K562 (cell line): ENCODE data around the gene EGFL7. TPM values are rescaled to one million over a fixed set of nuclear protein-coding genes. Genes with fewer than 3 reads are reported as not detected.

Experiments used
- CSDE1 ChIP-seq, 2 experiments: fragments of 450-650 bp; IDR thresholded peaks; 2 replicates each; pipeline ENCODE4 v1.6.1; 2016; ENCODE audit warnings: mild to moderate bottlenecking in 1 of 2
- DIDO1 ChIP-seq: fragments of 450-650 bp; IDR thresholded peaks from 2 replicates; pipeline ENCODE4 v1.6.1; 2016; ENCODE audit warnings: low read depth, missing biosample characterization, missing genetic modification characterization
- HSF4 ChIP-seq: fragments of 250-450 bp; sonication (Bioruptor Pico); IDR thresholded peaks from 2 replicates; pipeline ENCODE4 v2.1.2; 2022; ENCODE audit warnings: mild to moderate bottlenecking, moderate library complexity, borderline replicate concordance
- KAT2B ChIP-seq: IDR thresholded peaks from one replicate; pipeline ENCODE4 v1.6.1; 2012; ENCODE audit warnings: low read depth, mild to moderate bottlenecking, control low read depth, inconsistent platforms, low read length, moderate library complexity
- KLF6 ChIP-seq: fragments of 250-450 bp; sonication (Bioruptor Pico); IDR thresholded peaks from 2 replicates; pipeline ENCODE4 v1.4.0; 2020; ENCODE audit warnings: mild to moderate bottlenecking, moderate library complexity, borderline replicate concordance
- NFXL1 ChIP-seq: fragments of 450-650 bp; formaldehyde crosslinking; IDR thresholded peaks from 2 replicates; pipeline ENCODE4 v1.4.0; 2021; ENCODE audit warnings: mild to moderate bottlenecking
- PHB2 ChIP-seq: fragments of 450-650 bp; IDR thresholded peaks from 2 replicates; pipeline ENCODE4 v1.6.1; 2017; ENCODE audit warnings: low read depth
- POLR2AphosphoS2 ChIP-seq: IDR thresholded peaks from 2 replicates; pipeline ENCODE4 v1.6.1; 2012; ENCODE audit warnings: low read length, improper control_type of control experiment
- RHOXF2B ChIP-seq: fragments of 250-450 bp; sonication (Bioruptor Pico); conservative IDR thresholded peaks from 2 replicates; pipeline ENCODE4 v1.5.1; 2021
- SMAD2 ChIP-seq: fragments of 150-350 bp; IDR thresholded peaks from 2 replicates; pipeline ENCODE4 v1.6.1; 2014; ENCODE audit warnings: low read depth, mild to moderate bottlenecking, low read length
- ZNF696 ChIP-seq: fragments of 250-450 bp; sonication (Bioruptor Pico); conservative IDR thresholded peaks from 2 replicates; pipeline ENCODE4 v1.4.0; 2020; ENCODE audit warnings: mild to moderate bottlenecking, moderate library complexity
- polyA plus RNA-seq, 8 experiments: library from polyadenylated mRNA; depleted of rRNA in 4 of 8; stranded (reverse) in 5 of 8; unstranded in 3 of 8; fragments of >200 nt; fragmentation: Nextera tagmentation in 2 of 8; fragmentation: Illumina TruSeq in 1 of 8; extraction: Ambion mirVana in 2 of 8; extraction: Trizol in 1 of 8; gene quantifications; 2 replicates each; pipeline versions ENCODE4 v1.2.1 to v1.2.3, GENCODE V29; 2011 to 2014; ENCODE audit warnings: inconsistent platforms in 1 of 8, missing spikeins in 1 of 8
- total RNA-seq, 7 experiments: library from RNA; depleted of rRNA in 6 of 7; stranded (reverse); fragments of >200 nt in 6 of 7; fragmentation: Illumina TruSeq in 2 of 7; extraction: Trizol in 2 of 7; gene quantifications; 2 replicates each; pipeline versions ENCODE4 v1.2.1 to v1.2.3, GENCODE V29; 2011 to 2021; ENCODE audit warnings: low replicate concordance in 1 of 7
- TF ChIP-seq, protein P1 (sequence below): fragments of 450-650 bp; formaldehyde crosslinking; IDR thresholded peaks from 2 replicates; pipeline ENCODE4 v1.4.0; 2020; ENCODE audit warnings: mild to moderate bottlenecking
- TF ChIP-seq, protein P2 (sequence below): fragments of 450-650 bp; IDR thresholded peaks from 2 replicates; pipeline ENCODE4 v1.6.1; 2016; ENCODE audit warnings: low read depth
- TF ChIP-seq, protein P3 (sequence below): fragments of 450-650 bp; formaldehyde crosslinking; conservative IDR thresholded peaks from 2 replicates; pipeline ENCODE4 v1.4.0; 2022; ENCODE audit warnings: mild to moderate bottlenecking, missing genetic modification characterization
- TF ChIP-seq, protein P4 (sequence below): fragments of 250-450 bp; sonication (Bioruptor Pico); IDR thresholded peaks from 2 replicates; pipeline ENCODE4 v1.5.0; 2021; ENCODE audit warnings: mild to moderate bottlenecking, moderate library complexity

Gene EGFL7
- total and polyA plus RNA-seq, 9 of the 15 experiments (the other 6 are each of a cell fraction or from before 2014, with no cell fraction given) = 1.5 to 286 (median 55.5) TPM

DNA sequence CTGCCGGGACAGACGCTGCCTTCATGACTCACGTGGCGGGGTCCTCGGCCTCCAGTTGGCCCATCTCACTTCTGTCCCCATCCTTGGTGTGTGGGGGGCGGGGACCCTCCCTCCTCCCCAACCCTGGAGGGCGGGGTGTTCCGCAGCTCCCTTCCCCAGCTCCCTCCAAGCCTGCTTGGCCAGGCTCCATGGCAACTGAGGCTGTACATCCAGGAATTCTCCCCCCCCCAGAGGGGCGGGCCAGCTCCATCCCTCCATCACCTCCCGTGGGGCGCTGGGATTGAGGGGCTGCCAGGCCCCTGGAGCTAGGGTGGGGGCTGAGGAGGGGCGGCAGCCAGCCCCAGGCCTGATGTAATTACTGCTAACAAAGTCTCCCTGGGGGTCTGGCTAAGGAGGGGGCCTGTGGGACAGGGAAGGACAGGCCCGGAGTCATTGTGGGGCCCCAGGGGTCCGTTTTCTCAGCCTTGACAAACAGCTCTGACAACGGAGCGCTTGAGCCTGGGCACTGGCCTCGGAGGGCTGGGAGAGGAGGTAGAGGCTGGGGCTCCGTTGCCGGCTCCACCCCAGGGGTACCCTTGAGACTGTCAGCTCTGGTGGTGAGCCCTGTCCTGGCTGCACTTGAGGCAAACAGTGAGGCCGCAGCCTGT is 57.7 kb downstream of the EGFL7 start (continued):
- TF ChIP-seq, protein P1, sequence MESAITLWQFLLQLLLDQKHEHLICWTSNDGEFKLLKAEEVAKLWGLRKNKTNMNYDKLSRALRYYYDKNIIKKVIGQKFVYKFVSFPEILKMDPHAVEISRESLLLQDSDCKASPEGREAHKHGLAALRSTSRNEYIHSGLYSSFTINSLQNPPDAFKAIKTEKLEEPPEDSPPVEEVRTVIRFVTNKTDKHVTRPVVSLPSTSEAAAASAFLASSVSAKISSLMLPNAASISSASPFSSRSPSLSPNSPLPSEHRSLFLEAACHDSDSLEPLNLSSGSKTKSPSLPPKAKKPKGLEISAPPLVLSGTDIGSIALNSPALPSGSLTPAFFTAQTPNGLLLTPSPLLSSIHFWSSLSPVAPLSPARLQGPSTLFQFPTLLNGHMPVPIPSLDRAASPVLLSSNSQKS = no peak
- no peak for TF ChIP-seq HSF4 (CRISPR knock-in tag)
- no peak for TF ChIP-seq SMAD2
- TF ChIP-seq POLR2AphosphoS2 = peak; percentile 30; the same call in 1 of the 2 replicates
- TF ChIP-seq PHB2 = no peak
- TF ChIP-seq, protein P2, sequence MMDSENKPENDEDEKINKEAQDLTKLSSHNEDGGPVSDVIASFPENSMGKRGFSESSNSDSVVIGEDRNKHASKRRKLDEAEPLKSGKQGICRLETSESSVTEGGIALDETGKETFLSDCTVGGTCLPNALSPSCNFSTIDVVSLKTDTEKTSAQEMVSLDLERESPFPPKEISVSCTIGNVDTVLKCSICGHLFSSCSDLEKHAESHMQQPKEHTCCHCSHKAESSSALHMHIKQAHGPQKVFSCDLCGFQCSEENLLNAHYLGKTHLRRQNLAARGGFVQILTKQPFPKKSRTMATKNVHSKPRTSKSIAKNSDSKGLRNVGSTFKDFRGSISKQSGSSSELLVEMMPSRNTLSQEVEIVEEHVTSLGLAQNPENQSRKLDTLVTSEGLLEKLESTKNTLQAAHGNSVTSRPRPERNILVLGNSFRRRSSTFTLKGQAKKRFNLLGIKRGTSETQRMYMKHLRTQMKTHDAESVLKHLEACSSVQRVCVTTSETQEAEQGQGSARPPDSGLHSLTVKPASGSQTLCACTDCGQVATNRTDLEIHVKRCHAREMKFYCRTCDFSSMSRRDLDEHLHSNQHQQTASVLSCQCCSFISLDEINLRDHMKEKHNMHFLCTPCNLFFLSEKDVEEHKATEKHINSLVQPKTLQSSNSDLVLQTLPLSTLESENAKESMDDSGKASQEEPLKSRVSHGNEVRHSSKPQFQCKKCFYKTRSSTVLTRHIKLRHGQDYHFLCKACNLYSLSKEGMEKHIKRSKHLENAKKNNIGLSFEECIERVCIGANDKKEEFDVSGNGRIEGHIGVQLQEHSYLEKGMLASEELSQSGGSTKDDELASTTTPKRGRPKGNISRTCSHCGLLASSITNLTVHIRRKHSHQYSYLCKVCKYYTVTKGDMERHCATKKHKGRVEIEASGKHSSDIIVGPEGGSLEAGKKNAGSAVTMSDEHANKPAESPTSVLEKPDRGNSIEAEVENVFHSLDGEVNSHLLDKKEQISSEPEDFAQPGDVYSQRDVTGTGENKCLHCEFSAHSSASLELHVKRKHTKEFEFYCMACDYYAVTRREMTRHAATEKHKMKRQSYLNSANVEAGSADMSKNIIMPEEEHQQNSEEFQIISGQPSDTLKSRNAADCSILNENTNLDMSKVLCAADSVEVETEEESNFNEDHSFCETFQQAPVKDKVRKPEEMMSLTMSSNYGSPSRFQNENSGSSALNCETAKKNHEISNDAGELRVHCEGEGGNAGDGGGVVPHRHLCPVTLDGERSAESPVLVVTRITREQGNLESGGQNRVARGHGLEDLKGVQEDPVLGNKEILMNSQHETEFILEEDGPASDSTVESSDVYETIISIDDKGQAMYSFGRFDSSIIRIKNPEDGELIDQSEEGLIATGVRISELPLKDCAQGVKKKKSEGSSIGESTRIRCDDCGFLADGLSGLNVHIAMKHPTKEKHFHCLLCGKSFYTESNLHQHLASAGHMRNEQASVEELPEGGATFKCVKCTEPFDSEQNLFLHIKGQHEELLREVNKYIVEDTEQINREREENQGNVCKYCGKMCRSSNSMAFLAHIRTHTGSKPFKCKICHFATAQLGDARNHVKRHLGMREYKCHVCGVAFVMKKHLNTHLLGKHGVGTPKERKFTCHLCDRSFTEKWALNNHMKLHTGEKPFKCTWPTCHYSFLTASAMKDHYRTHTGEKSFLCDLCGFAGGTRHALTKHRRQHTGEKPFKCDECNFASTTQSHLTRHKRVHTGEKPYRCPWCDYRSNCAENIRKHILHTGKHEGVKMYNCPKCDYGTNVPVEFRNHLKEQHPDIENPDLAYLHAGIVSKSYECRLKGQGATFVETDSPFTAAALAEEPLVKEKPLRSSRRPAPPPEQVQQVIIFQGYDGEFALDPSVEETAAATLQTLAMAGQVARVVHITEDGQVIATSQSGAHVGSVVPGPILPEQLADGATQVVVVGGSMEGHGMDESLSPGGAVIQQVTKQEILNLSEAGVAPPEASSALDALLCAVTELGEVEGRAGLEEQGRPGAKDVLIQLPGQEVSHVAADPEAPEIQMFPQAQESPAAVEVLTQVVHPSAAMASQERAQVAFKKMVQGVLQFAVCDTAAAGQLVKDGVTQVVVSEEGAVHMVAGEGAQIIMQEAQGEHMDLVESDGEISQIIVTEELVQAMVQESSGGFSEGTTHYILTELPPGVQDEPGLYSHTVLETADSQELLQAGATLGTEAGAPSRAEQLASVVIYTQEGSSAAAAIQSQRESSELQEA = no peak
- no peak for TF ChIP-seq KLF6 (CRISPR knock-in tag)
- TF ChIP-seq, protein P3, sequence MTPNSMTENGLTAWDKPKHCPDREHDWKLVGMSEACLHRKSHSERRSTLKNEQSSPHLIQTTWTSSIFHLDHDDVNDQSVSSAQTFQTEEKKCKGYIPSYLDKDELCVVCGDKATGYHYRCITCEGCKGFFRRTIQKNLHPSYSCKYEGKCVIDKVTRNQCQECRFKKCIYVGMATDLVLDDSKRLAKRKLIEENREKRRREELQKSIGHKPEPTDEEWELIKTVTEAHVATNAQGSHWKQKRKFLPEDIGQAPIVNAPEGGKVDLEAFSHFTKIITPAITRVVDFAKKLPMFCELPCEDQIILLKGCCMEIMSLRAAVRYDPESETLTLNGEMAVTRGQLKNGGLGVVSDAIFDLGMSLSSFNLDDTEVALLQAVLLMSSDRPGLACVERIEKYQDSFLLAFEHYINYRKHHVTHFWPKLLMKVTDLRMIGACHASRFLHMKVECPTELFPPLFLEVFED (CRISPR knock-in tag) = no peak
- TF ChIP-seq ZNF696 = no peak
- no peak for TF ChIP-seq RHOXF2B (CRISPR knock-in tag)
- TF ChIP-seq, protein P4, sequence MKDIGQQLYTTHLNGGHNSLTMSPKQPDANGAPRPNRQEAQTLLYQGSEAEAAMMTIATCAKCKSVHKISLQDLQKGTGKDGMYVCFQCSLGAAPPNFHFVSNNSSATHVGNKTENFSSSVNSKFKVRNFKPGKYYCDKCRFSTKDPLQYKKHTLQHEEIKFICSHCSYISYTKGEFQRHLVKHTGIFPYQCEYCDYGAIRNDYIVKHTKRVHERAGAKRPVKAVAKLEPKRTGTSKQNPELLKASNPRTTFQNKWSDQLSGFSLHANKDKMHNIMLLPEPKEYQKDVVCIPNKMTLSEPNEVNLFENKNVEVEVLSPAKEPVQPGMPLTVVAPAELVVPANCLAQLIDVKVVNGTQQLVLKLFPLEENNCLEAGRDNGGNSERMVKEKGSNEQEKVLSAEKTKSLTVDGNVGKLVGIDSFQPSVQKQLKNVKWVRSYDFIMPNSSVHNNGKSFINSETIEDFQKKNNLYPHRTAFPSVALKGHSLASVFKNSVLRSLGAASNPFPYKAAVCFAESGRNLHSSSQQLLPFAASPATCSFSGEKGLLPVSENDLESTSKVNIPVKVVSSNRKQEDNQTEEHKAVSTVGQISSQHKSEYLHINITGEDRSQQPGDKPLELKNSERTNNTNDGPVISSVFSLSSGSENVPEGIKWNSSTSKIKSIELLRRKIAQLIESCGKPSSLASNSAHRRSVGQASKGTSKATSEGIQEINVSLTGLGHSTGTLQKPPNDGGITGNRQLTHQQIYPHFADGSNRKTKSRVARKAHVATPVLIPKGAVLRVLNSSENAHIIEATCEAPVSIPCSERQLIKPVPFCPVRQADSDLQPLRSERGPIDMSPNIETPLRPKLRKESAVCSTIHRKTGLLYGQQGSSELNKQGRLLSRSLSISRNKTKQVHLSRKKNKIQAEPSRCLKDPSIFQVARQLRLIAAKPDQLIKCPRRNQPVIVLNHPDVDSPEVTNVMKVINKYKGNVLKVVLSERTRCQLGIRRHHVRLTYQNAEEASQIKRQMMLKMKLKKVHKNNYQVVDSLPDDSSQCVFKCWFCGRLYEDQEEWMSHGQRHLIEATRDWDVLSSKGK (CRISPR knock-in tag) = no peak
- TF ChIP-seq KAT2B = no peak
- TF ChIP-seq CSDE1 (IDR thresholded peaks at IDR 0.05) = no peak
- TF ChIP-seq NFXL1 (CRISPR knock-in tag) = no peak
- no peak for TF ChIP-seq DIDO1
